Bronchial epithelial cell (primary cell): ENCODE results near the gene YJU2. TPM values are rescaled to one million over a fixed set of nuclear protein-coding genes. Genes with fewer than 3 reads are reported as not detected.

ENCODE experiments used
- DNase-seq: peaks from one replicate; pipeline ENCODE4 v3.0.0-alpha.2; 2010; ENCODE audit warnings: low read depth
- FAIRE-seq: peaks from 2 replicates; lab custom pipeline; 2011; peaks lifted over from hg19 to GRCh38; lab: Jason Lieb, UNC
- H3K27me3 ChIP-seq: 2 replicates; pipeline ENCODE4 v1.5.1; 2011; ENCODE audit warnings: low read length; ENCODE audit not compliant: control insufficient read depth, insufficient read depth
- H3K36me3 ChIP-seq: 2 replicates; pipeline ENCODE4 v1.5.1; 2011; ENCODE audit warnings: low read length; ENCODE audit not compliant: control insufficient read depth, insufficient read depth
- H3K4me3 ChIP-seq: 2 replicates; pipeline ENCODE4 v1.5.1; 2011; ENCODE audit warnings: mild to moderate bottlenecking, low read depth, low read length, control low read depth
- CTCF ChIP-seq: IDR thresholded peaks from 2 replicates; pipeline ENCODE4 v1.5.1; 2011; ENCODE audit warnings: mild to moderate bottlenecking, moderate library complexity, low read length, control low read depth, inconsistent platforms; ENCODE audit not compliant: insufficient read depth, severe bottlenecking
- total RNA-seq: library from RNA; depleted of rRNA; stranded (reverse); fragments of >200 nt; gene quantifications from 2 replicates; pipeline ENCODE4 v1.2.1, GENCODE V29; 2014

The YJU2 gene
- total RNA-seq, 1 donor from 2014 or later, result 19.0 TPM

DNA sequence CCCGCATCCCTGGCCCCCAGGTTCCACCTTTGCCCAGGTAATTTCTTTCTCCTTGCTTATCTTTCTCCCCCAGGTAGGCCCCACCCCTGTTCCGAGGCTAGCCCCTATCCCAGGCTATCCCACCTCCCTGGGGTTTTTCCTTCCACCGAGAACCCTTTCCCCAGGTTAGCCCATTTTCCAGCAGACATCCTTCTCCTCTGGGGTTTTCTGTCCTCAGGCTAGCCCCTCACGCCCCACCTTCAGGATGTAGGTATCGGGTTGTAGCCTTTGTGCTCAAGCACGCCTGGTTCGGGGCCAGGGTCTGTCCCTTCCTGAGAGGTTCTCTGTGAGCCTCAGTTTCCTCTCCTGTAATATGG, 58.4 kb downstream of the YJU2 start:
- Histone ChIP-seq H3K27me3 (no peaks in the 10 kb centered on the region), H3K36me3 (no peaks in the 10 kb centered on the region), H3K4me3 (no peak overlapping the region)
- FAIRE-seq (no peak), DNase-seq (no peak)
- no peak for TF ChIP-seq CTCF

DNA sequence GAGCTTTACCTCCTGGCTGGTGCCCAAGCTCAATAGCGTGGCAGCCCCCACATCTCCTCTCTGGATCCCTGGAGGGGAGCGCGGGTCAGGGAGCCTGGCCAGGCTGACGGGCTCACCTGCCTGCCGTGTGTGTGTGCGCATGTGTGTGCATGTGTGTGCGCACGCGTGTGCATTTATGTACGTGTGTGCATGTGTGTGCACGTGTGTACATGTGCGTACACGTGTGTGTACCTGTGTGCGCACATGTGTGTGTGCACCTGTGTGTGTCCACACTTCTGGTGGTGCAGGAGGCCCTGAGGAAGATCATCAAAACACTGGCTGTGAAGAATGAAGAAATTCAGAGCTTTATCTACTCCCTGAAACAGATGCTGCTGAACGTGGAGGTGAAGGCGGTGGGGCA, 58.8 kb downstream of the YJU2 start:
- DNase-seq (no peak), FAIRE-seq (no peak)
- H3K27me3 ChIP-seq, result no peaks in the 10 kb centered on the region
- no peak overlapping the region for H3K4me3 ChIP-seq
- TF ChIP-seq CTCF, result no peak
- H3K36me3 ChIP-seq, result no peaks in the 10 kb centered on the region

- Histone ChIP-seq H3K27me3 (no peaks in the 10 kb centered on the region), H3K4me3 (no peak overlapping the region), H3K36me3 (no peaks in the 10 kb centered on the region)
- FAIRE-seq (no peak), DNase-seq (no peak)
- TF ChIP-seq CTCF, result no peak
Observed at GRCh38 chr19:4310247-4311121, 63.6 kb downstream of the YJU2 start.

- TF ChIP-seq CTCF, result no peak
- DNase-seq (no peak), FAIRE-seq (no peak)
- no peak overlapping the region for H3K4me3 ChIP-seq
- no peaks in the 10 kb centered on the region for H3K36me3 ChIP-seq
- H3K27me3 ChIP-seq, result no peaks in the 10 kb centered on the region
Observed at GRCh38 chr19:4313847-4314490, 67.1 kb downstream of the YJU2 start.

GRCh38 chr19:4316956-4317355, 70.1 kb downstream of the YJU2 start:
- TF ChIP-seq CTCF, result no peak
- no peaks in the 10 kb centered on the region for H3K27me3 ChIP-seq
- FAIRE-seq, result no peak

More at GRCh38 chr19:4316956-4317355, 70.1 kb downstream of the YJU2 start:
- no peak for DNase-seq
- Histone ChIP-seq H3K4me3 (no peak overlapping the region), H3K36me3 (no peaks in the 10 kb centered on the region)
